ENCODE data around the gene GSG1. TPM values are rescaled to one million over a fixed set of nuclear protein-coding genes. Genes with fewer than 3 reads are reported as not detected.

Gene GSG1
- total RNA-seq, 1 donor from 2014 or later = not detected

GRCh38 chr12:13147688-13148484 lies 44.4 kb upstream of the GSG1 start:
- no peak for TF ChIP-seq CTCF (IDR thresholded peaks at IDR 0.05; ENCODE audit: insufficient read depth, low read length, poor library complexity, severe bottlenecking)
- no peak overlapping the region for H3K4me3 ChIP-seq (ENCODE audit: low read depth, low read length)
- DNase-seq (ENCODE audit: low read depth) = no peak
- no peaks in the 10 kb centered on the region for H3K27me3 ChIP-seq (ENCODE audit: control insufficient read depth, insufficient read depth, low read length)
- H3K36me3 ChIP-seq (ENCODE audit: control insufficient read depth, insufficient read depth, low read length) = no peaks in the 10 kb centered on the region

GRCh38 chr12:13146336-13146938 lies 43.0 kb upstream of the GSG1 start:
- no peaks in the 10 kb centered on the region for H3K27me3 ChIP-seq (ENCODE audit: control insufficient read depth, insufficient read depth, low read length)
- TF ChIP-seq CTCF (IDR thresholded peaks at IDR 0.05; ENCODE audit: insufficient read depth, low read length, poor library complexity, severe bottlenecking) = no peak
- no peak overlapping the region for H3K4me3 ChIP-seq (ENCODE audit: low read depth, low read length)
- no peaks in the 10 kb centered on the region for H3K36me3 ChIP-seq (ENCODE audit: control insufficient read depth, insufficient read depth, low read length)
- DNase-seq (ENCODE audit: low read depth) = no peak

DNA sequence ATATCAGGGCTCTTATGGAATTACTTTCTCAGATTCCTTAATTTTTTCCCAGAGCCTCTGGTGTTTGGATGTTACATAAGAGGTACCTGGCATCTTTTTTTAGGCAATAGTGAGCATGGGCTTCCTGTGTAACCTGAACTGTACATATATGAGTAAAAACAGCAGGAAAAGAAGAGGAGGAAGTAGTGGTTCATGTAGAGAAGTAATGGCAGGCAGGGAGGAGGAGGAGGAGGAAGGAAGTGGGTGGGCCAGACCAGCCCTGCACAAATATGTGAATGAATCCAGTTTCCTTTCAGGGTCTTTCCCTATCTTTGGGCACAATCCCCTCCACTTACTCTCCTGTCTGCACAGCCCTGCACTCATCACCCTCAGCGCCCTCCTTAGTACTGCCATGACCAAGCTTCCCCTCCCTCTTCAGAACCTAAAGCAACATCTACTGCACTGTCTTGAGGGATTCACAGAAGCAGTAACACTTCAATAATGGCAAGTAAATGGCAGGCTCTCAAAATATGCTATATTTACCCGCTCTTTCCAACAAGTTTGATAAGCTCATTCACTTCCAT lies 40.9 kb upstream of the GSG1 start:
- TF ChIP-seq CTCF (IDR thresholded peaks at IDR 0.05; ENCODE audit: insufficient read depth, low read length, poor library complexity, severe bottlenecking) = no peak

DNA sequence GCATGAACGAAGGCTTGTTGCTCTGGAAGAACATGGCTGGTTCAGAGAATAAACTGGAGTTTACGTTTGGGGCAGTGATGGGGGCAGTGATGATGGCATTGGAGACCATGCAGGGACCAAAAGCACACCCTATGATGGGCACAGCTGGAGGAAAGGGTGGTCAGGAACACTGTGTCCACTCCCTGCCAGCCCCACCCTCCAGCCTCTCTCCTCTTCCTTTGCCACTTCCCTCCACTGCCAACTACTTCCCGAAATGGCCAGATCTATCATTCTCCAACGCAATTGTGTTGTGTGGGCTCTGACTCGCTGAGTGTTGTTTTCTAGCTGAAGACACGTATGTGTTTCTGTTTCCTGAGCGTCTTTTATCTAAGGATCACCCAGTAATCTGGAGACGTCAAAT lies 39.3 kb upstream of the GSG1 start:
- Histone ChIP-seq H3K4me3 (ENCODE audit: low read depth, low read length) (no peak overlapping the region), H3K27me3 (ENCODE audit: control insufficient read depth, insufficient read depth, low read length) (no peaks in the 10 kb centered on the region), H3K36me3 (ENCODE audit: control insufficient read depth, insufficient read depth, low read length) (no peaks in the 10 kb centered on the region)
- DNase-seq (ENCODE audit: low read depth) = no peak
- TF ChIP-seq CTCF (IDR thresholded peaks at IDR 0.05; ENCODE audit: insufficient read depth, low read length, poor library complexity, severe bottlenecking) = no peak

More for the DNA sequence above, 40.9 kb upstream of the GSG1 start:
- Histone ChIP-seq H3K27me3 (ENCODE audit: control insufficient read depth, insufficient read depth, low read length) (no peaks in the 10 kb centered on the region), H3K36me3 (ENCODE audit: control insufficient read depth, insufficient read depth, low read length) (no peaks in the 10 kb centered on the region), H3K4me3 (ENCODE audit: low read depth, low read length) (no peak overlapping the region)
- DNase-seq (ENCODE audit: low read depth) = no peak

- H3K36me3 ChIP-seq (ENCODE audit: control insufficient read depth, insufficient read depth, low read length) = no peaks in the 10 kb centered on the region
- H3K4me3 ChIP-seq (ENCODE audit: low read depth, low read length) = no peak overlapping the region
- no peak for DNase-seq (ENCODE audit: low read depth)
- no peaks in the 10 kb centered on the region for H3K27me3 ChIP-seq (ENCODE audit: control insufficient read depth, insufficient read depth, low read length)
- no peak for TF ChIP-seq CTCF (IDR thresholded peaks at IDR 0.05; ENCODE audit: insufficient read depth, low read length, poor library complexity, severe bottlenecking)
These were observed 38.2 kb upstream of the GSG1 start for GRCh38 chr12:13141686-13142085.

All from kidney epithelial cell (primary cell).